Measurements from ENCODE around the gene TTC5. TPM values are rescaled to one million over a fixed set of nuclear protein-coding genes. Genes with fewer than 3 reads are reported as not detected.
"Not testable (repeated sequence)": the region's sequence is repeated elsewhere in the genome, so short reads cannot be mapped to it uniquely, and the experiment has no call there.

TTC5 gene
- polyA plus RNA-seq, 4 donors, result 19.3 to 27.2 (median 25.9) TPM

DNA sequence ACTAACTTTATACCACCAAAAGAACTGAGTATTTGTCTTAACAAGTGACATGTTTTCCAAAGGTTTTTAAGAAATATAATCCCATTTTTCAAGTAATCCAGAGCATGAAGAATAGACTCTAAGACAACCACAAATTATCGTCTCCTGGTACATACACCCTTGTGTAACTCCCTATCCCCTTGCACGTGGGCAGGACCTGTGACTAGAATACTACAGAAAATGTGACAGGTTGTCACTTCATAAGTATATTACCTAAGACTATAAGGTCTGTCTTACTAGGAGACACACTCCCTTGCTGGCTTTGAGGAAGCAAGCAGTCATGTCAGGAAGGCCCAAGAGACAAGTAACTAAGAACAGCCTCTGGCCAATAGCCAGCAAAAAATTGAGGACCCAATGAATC lies 8.3 kb upstream of the TTC5 start:
- no peak for DNase-seq (ENCODE audit: low read depth in 4 of 4, low spot score in 3 of 4)

DNA sequence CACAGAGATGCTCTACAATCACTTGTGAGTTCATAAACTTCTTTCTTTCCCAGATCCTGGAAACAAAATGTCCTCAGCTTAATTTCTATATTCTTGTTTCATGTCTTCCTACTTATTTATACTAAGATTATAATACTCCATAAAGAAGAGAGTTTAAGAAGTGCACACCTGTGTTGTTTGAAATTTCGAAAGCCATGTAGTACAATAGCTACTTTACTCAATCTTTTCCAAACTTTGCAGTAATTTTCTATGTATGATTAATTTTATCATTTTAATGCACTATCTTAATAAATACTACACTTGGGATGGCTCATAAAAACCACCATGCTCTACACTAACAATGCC lies 300 bp upstream of the TTC5 start:
- no peak for DNase-seq (ENCODE audit: low read depth in 4 of 4, low spot score in 3 of 4)

DNA sequence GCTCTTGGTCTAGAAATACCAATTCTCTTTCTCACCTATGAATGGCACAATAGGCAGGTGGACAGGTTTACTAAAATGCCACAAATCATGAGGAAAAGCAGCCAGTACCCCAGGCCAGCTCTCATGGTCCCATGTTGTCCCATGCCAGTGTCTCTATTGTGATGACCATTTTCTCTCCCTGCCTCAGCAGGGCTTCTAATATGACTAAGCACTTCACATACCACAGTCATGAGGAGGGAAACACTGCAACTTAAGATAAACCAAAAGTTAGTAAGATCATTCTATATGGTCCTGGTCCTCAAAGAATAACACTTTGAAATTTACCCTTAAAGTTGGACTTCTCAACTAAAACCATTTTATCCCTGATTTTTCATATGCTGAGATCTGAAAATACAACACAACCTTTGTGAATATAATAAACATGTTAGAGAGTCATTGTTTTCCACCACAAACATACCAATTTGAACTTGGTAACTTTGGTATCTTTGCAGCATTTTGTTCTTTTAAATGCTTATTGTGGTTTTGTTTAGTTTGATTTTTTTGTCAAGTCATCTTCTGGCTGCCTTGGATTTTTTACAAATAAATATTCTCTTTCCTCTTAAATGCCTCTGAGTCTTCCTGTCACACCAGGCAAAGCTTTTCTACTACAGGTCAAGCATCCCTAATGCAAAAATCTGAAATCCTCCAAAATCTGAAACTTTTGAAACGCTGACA lies 3.6 kb downstream of the TTC5 start:
- no peak for DNase-seq (ENCODE audit: low read depth in 4 of 4, low spot score in 3 of 4)

DNA sequence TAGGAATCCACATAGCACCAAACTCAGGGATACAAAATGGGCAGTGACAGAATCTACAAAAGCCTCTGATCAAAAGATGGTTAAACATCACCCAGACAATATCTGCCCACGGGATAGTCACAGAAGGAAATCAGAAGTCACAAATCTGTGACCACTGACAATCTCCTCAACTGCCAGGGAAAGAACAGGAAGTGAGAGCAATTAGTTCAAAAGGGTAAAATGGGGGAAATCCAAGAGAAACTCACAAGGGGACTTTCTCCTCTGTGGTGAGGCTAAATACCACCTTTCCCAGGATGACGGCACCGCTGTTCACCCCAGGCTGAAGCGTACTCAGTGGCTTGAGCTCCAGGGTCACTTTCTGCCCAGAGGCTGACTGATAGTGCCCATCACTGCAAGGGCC lies 10.7 kb downstream of the TTC5 start:
- DNase-seq (ENCODE audit: low read depth in 4 of 4, low spot score in 3 of 4), result no peak

DNA sequence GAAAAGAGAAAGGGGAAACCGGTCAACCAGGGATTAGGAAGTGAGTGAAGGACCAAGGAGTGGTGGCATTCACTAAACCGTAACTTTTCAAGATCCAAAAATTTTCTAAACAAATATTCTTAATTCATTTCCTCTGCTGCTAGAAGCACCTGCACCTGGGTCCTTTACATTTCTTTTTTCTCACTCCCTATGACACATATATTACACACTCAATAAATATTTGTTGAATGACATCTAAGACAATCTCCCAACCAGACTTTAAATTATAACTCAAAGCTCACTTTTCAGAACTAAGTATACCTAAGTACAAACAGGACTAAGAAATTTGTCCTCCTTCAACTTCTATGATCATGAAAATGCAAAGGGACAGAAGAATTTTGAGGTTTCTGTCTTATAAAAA lies 11.1 kb downstream of the TTC5 start:
- no peak for DNase-seq (ENCODE audit: low read depth in 4 of 4, low spot score in 3 of 4)

DNA sequence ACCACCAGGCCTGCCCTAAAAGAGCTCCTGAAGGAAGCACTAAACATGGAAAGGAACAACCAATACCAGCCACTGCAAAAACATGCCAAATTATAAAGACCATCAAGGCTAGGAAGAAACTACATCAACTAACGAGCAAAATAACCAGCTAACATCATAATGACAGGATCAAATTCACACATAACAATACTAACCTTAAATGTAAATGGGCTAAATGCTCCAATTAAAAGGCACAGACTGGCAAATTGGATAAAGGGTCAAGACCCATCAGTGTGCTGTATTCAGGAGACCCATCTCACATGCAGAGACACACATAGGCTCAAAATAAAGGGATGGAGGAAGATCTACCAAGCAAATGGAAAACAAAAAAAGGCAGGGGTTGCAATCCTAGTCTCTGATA lies 23.8 kb downstream of the TTC5 start:
- DNase-seq (ENCODE audit: low read depth in 4 of 4, low spot score in 3 of 4), result not testable (repeated sequence)

DNA sequence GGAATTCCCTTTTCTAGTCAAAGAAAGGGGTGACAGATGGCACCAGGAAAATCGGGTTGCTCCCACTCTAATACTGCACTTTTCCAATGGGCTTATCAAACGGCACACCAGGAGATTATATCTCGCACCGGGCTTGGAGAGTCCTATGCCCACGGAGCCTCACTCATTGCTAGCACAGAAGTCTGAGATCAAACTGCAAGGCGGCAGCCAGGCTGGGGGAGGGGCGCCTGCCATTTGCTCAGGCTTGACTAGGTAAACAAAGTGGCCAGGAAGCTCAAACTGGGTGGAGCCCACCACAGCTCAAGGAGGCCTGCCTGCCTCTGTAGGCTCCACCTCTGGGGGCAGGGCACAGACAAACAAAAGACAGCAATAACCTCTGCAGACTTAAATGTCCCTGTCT lies 25.5 kb downstream of the TTC5 start:
- not testable (repeated sequence) for DNase-seq (ENCODE audit: low read depth in 4 of 4, low spot score in 3 of 4)

DNA sequence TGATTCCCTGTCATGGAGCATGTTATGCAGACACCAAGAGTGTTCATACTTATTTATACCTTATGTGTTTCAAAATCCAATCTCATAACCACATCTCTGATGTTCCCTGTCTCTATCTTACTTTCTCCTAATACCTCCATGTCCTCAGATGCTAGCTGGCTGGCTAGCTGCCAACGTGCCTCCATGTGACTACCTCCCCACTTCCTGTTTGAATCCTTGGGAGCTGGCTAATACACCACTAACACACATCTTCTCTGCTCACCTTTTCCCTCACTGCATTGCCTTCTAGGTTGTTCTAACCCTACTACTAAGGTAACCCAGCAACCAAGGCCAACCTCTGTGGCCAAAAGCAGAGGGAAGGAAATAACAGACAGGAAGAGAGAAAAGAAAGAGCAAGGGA lies 27.3 kb downstream of the TTC5 start:
- no peak for DNase-seq (ENCODE audit: low read depth in 4 of 4, low spot score in 3 of 4)

DNA sequence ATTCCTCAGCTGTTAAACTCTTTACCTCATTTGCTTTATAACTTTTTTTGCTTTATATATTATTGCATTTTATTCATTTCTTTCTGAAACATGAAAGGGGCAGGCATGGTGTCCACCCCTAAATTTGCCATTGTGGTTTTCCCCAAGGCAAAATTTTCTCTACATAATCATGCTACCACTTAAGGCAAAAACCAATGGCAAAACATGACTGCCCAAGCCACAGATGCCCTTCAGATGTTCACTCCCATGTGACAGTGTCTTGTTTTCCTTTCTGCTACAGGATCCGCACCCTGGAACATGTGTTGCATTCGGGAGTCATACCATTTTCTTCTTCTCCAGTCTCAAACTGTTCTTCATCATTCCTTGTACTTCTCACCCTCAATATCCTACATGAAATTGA lies 28.3 kb downstream of the TTC5 start:
- DNase-seq (ENCODE audit: low read depth in 4 of 4, low spot score in 3 of 4), result no peak

DNA sequence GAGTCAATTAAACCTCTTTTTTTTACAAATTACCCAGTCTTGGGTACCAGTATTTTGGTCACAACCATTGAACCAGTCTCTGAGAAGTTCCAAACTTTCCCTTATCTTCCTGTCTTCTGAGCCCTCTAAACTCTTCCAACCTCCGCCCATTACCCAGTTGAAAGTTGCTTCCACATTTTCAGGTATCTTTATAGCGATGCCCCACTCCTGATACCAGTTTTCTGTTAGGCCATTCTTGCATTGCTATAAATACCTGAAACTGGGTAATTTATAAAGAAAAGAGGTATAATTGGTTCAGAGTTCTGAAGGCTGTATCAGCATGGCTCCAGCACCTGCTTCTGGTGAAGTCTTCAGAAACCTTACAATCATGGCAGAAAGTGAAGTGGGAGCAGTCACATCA lies 31.7 kb downstream of the TTC5 start:
- DNase-seq (ENCODE audit: low read depth in 4 of 4, low spot score in 3 of 4), result no peak

DNA sequence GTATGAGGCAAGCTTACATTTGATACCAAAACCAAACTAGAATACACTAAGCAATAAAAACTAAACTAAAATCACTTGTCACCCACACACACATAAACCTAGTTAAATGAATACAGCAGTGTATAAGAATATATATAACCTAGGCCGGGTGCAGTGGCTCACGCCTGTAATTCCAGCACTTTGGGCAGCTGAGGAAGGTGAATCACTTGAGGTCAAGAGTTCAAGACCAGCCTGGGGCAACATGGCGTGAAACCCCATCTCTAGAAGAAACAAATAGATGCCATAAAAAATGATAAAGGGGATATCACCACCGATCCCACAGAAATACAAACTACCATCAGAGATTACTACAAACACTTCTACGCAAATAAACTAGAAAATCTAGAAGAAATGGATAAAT lies 41.4 kb downstream of the TTC5 start:
- not testable (repeated sequence) for DNase-seq (ENCODE audit: low read depth in 4 of 4, low spot score in 3 of 4)

DNA sequence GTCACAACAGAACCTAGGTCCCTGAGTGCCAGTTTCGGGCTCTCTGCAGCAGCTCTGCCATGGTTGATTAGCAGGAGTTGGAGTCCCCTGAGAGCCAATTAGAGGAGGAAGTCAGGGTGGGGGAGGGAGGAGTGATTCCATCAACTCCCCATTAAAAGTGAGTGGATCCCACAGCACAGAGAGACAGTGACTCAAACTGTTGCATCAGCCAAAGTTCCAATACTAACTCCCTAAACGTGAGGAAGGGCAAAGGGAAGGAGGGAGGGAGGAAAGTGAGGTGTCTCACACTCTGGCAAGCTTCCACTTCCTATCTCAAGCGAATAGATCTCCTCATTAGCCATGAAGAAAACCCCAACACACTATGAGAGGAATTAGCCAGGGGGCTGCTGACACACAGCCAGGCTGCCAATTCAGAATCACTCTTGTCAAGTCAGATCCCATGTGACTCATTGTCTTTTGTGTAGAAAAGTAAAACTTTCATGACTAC lies 43.1 kb downstream of the TTC5 start:
- no peak for DNase-seq (ENCODE audit: low read depth in 4 of 4, low spot score in 3 of 4)

DNA sequence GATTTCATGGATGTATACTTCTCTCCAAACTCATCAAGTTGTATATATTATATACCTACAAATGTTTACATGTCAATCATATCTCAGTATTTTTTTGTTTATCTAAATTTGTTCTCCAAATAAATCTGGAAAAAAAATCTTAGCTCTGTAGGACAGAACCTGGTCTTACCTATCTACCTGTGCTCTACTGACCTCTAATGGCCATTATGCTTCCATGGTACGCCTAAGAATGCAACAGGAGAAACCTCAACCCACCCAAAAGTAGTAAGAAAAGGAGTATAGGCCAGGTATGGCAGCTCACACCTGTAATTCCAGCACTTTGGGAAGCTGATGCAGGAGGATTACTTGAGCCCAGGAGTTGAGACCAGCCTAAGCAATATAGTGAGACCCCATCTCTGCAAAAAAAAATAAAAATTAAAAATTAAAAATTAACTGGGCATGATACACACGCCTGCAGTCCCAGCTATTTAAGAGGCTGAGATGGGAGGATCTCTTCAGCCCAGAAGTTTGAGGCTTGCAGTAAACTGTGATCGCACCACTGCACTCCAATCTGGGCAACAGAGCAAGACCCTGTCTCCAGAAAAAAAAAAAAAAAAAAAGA lies 58.0 kb downstream of the TTC5 start:
- DNase-seq (ENCODE audit: low read depth in 4 of 4, low spot score in 3 of 4), result no peak

Other genes starting within 250 kb of the TTC5 start
- gene OR4L1, start 245.9 kb downstream of the TTC5 start, polyA plus RNA-seq (ENCODE audit: insufficient read length in 4 of 4), result not detected
- under 1 TPM in 3 of 4 donors, not detected in 1; 0.03 to 0.11 (median 0.04) TPM for gene OR4K17, start 195.2 kb downstream of the TTC5 start, polyA plus RNA-seq (ENCODE audit: insufficient read length in 4 of 4)
- not detected for gene OR4N5, start 167.1 kb downstream of the TTC5 start, polyA plus RNA-seq (ENCODE audit: insufficient read length in 4 of 4)
- gene OR11G2, start 115.1 kb downstream of the TTC5 start, polyA plus RNA-seq (ENCODE audit: insufficient read length in 4 of 4), result under 1 TPM in 1 of 4 donors, not detected in 3; 0.06 TPM
- not detected for gene OR11H6, start 82.2 kb downstream of the TTC5 start, polyA plus RNA-seq (ENCODE audit: insufficient read length in 4 of 4)
- under 1 TPM; 0.45 to 0.75 (median 0.64) TPM for gene OR11H7, start 77.0 kb downstream of the TTC5 start, polyA plus RNA-seq (ENCODE audit: insufficient read length in 4 of 4)
- gene OR11H4, start 66.7 kb downstream of the TTC5 start, polyA plus RNA-seq (ENCODE audit: insufficient read length in 4 of 4), result under 1 TPM in 1 of 4 donors, not detected in 3; 0.09 TPM
- 100 to 1,000 TPM in 3 of 4 donors, 10 to 100 TPM in 1; 77.2 to 132 (median 119) TPM for gene CCNB1IP1, start 27.3 kb upstream of the TTC5 start, polyA plus RNA-seq (ENCODE audit: insufficient read length in 4 of 4)
- 10 to 100 TPM; 54.5 to 66.3 (median 57.3) TPM for gene PARP2, start 37.7 kb upstream of the TTC5 start, polyA plus RNA-seq (ENCODE audit: insufficient read length in 4 of 4)
- gene TEP1, start 107.5 kb upstream of the TTC5 start, polyA plus RNA-seq (ENCODE audit: insufficient read length in 4 of 4), result 10 to 100 TPM; 11.3 to 19.5 (median 18.0) TPM
- gene KLHL33, start 130.2 kb upstream of the TTC5 start, polyA plus RNA-seq (ENCODE audit: insufficient read length in 4 of 4), result under 1 TPM; 0.29 to 0.90 (median 0.57) TPM
- 10 to 100 TPM; 39.6 to 80.8 (median 52.7) TPM for gene OSGEP, start 148.9 kb upstream of the TTC5 start, polyA plus RNA-seq (ENCODE audit: insufficient read length in 4 of 4)
- 100 to 1,000 TPM; 238 to 343 (median 315) TPM for gene APEX1, start 149.3 kb upstream of the TTC5 start, polyA plus RNA-seq (ENCODE audit: insufficient read length in 4 of 4)
- gene PIP4P1, start 155.5 kb upstream of the TTC5 start, polyA plus RNA-seq (ENCODE audit: insufficient read length in 4 of 4), result 10 to 100 TPM; 32.9 to 37.8 (median 34.8) TPM
- gene PNP, start 163.5 kb upstream of the TTC5 start, polyA plus RNA-seq (ENCODE audit: insufficient read length in 4 of 4), result 10 to 100 TPM; 15.3 to 96.7 (median 57.6) TPM
- under 1 TPM in 1 of 4 donors, not detected in 3; 0.29 TPM for gene RNASE10, start 199.6 kb upstream of the TTC5 start, polyA plus RNA-seq (ENCODE audit: insufficient read length in 4 of 4)

Measured in left renal pelvis (tissue), 4 donors.